Stomach (tissue), 9 donors: ENCODE results near the gene ZFAND6. TPM values are rescaled to one million over a fixed set of nuclear protein-coding genes. Genes with fewer than 3 reads are reported as not detected.

Source experiments
- DNase-seq, 2 donors: peaks; one replicate each; pipeline versions ENCODE4 v3.0.0 to v3.0.0-alpha.2; 2013 to 2019
- H3K27ac ChIP-seq, 5 donors: fragments of 200-600 bp in 4 of 5; sonication (generic) in 4 of 5; one replicate each; pipeline ENCODE4 v1.5.1; 2013 to 2019; ENCODE audit warnings: mild to moderate bottlenecking in 1 of 5, moderate library complexity in 1 of 5
- H3K27me3 ChIP-seq, 3 donors: fragments of 200-600 bp; sonication (generic); one replicate each; pipeline ENCODE4 v1.5.1; 2017 to 2019; ENCODE audit warnings: mixed run types in 1 of 3
- H3K36me3 ChIP-seq, 4 donors: fragments of 200-600 bp; sonication (generic); 1 replicate in 3 of 4; 2 replicates in 1 of 4; pipeline ENCODE4 v1.5.1; 2016 to 2019
- H3K4me1 ChIP-seq, 4 donors: fragments of 200-600 bp; sonication (generic); one replicate each; pipeline ENCODE4 v1.5.1; 2016 to 2019
- H3K4me3 ChIP-seq, 4 donors: fragments of 200-600 bp; sonication (generic) in 3 of 4; one replicate each; pipeline ENCODE4 v1.5.1; 2016 to 2019; ENCODE audit warnings: mild to moderate bottlenecking in 1 of 4
- H3K9me3 ChIP-seq, 4 donors: fragments of 200-600 bp; sonication (generic); one replicate each; pipeline ENCODE4 v1.5.1; 2016 to 2019
- EP300 ChIP-seq: sonication (generic); formaldehyde crosslinking; IDR thresholded peaks from one replicate; pipeline ENCODE4 v1.6.1; 2017; ENCODE audit warnings: antibody characterized with exemption
- POLR2A ChIP-seq, 4 donors: fragments of 450-650 bp; IDR thresholded peaks; one replicate each; pipeline ENCODE4 v1.6.1; 2016; ENCODE audit warnings: antibody characterized with exemption in 4 of 4, control low read depth in 2 of 4, mild to moderate bottlenecking in 1 of 4, moderate library complexity in 1 of 4
- POLR2AphosphoS5 ChIP-seq, 3 donors: sonication (generic); formaldehyde crosslinking; IDR thresholded peaks; one replicate each; pipeline ENCODE4 v1.6.1; 2016; ENCODE audit warnings: antibody characterized with exemption in 3 of 3
- WGBS, 5 donors: extraction: QIAGEN DNeasy Blood & Tissue Kit in 3 of 5; methylation state at CpG; one replicate each; pipeline versions ENCODE4 v1.1.5 to v1.1.7; 2013 to 2018; 5-methylcytosine and 5-hydroxymethylcytosine counted together
- intact Hi-C: fragments of 100-400 bp; cut with DNase I; formaldehyde crosslinking; loops from one replicate; pipeline ENCODE4 v1.15.1; 2023; ENCODE audit warnings: low total_unique reads
- polyA plus RNA-seq, 3 donors: library from polyadenylated mRNA; stranded (reverse); fragments of 200-250 nt; gene quantifications; one replicate each; pipeline ENCODE4 v1.2.3, GENCODE V29; 2013
- total RNA-seq, 5 donors: library from RNA; depleted of rRNA; stranded (reverse); fragments of >200 nt; gene quantifications; one replicate each; pipeline versions ENCODE4 v1.1.0 to v1.2.3, GENCODE V29; 2014 to 2016
- TF ChIP-seq, protein P1 (sequence below), 7 experiments: fragments of 450-650 bp in 4 of 7; fragments of 200-600 bp in 3 of 7; sonication (generic) in 3 of 7; IDR thresholded peaks; one replicate each; pipeline ENCODE4 v1.5.1; 2016 to 2019; ENCODE audit warnings: antibody characterized with exemption in 7 of 7, control low read depth in 2 of 7, mild to moderate bottlenecking in 1 of 7
- donor health status: healthy with polysubstance abuse.
- donor health status: Bipolar disorder and iron deficiency.
- donor health status: healthy.

Gene ZFAND6
- total and polyA plus RNA-seq, 8 donors: 12.2 to 271 (median 66.4) TPM

DNA sequence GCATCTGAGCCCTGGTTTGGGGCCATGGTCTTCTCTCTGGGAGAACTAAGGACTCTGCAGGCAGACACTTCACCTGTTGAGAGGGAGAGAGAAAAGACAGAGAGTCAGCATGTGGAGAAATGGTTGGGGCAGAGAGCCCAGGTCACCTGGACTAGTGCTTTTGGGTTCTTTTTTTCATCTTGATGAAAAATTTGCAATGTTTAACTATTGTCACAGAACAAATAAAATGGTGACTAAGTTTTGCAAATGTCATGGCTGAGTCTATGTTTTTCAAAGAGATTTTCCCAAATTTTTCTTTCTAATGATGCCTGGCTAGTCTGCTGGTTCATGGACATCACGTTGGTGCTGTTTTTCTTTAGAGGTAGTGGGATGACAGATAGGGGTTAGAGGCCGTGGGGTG lies 111.1 kb downstream of the ZFAND6 start:
- Histone ChIP-seq H3K9me3 (no peaks in the 10 kb centered on the region), H3K36me3 (peaks cover 0 to 58% (median 28%) of the 10 kb centered on the region in 4 donors), H3K27ac (no peak overlapping the region), H3K4me3 (no peak overlapping the region), H3K27me3 (no peaks in the 10 kb centered on the region), H3K4me1 (peaks cover 0 to 17% (median 8%) of the 10 kb centered on the region in 4 donors)
- intact Hi-C loops: no loop called here
- TF ChIP-seq, protein P1, sequence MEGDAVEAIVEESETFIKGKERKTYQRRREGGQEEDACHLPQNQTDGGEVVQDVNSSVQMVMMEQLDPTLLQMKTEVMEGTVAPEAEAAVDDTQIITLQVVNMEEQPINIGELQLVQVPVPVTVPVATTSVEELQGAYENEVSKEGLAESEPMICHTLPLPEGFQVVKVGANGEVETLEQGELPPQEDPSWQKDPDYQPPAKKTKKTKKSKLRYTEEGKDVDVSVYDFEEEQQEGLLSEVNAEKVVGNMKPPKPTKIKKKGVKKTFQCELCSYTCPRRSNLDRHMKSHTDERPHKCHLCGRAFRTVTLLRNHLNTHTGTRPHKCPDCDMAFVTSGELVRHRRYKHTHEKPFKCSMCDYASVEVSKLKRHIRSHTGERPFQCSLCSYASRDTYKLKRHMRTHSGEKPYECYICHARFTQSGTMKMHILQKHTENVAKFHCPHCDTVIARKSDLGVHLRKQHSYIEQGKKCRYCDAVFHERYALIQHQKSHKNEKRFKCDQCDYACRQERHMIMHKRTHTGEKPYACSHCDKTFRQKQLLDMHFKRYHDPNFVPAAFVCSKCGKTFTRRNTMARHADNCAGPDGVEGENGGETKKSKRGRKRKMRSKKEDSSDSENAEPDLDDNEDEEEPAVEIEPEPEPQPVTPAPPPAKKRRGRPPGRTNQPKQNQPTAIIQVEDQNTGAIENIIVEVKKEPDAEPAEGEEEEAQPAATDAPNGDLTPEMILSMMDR (IDR thresholded peaks at IDR 0.05): no peak
- no peak for TF ChIP-seq POLR2AphosphoS5 (IDR thresholded peaks at IDR 0.05)
- no peak for TF ChIP-seq POLR2A (IDR thresholded peaks at IDR 0.05)
- TF ChIP-seq EP300: no peak
- DNase-seq: no peak
- WGBS, 5 donors: 90 to 95% (median 92%) methylated on average over 2 of the region's 2 CpGs

DNA sequence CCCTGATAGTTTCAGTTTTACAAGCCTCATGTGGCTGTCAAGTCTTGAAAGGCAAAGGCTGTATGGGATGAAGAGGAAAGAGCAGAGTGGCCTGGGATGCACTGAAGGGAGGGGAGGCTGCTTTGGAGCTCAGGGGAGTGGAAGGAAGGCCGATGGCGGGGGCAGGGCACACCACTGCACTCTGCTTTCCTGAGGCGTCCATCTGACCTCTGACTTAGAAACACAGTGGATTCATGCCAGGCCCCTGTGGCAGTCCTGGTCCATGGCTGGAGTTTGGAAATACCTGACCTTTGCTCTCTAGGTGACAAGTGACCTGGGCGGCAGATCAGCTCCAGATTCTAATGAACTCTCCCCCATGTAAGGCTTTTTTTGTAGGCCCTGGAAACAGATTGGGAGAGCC lies 112.3 kb downstream of the ZFAND6 start:
- Histone ChIP-seq H3K9me3 (no peaks in the 10 kb centered on the region), H3K27ac (no peak overlapping the region), H3K4me3 (no peak overlapping the region), H3K36me3 (peaks cover 0 to 68% (median 29%) of the 10 kb centered on the region in 4 donors), H3K27me3 (no peaks in the 10 kb centered on the region), H3K4me1 (peaks cover 0 to 21% (median 10%) of the 10 kb centered on the region in 4 donors)
- DNase-seq: no peak
- intact Hi-C loops: no loop called here
- WGBS, 5 donors: 73 to 85% (median 77%) methylated on average over 4 of the region's 4 CpGs
- TF ChIP-seq, protein P1 (IDR thresholded peaks at IDR 0.05): no peak
- TF ChIP-seq POLR2AphosphoS5 (IDR thresholded peaks at IDR 0.05) (no peak), POLR2A (IDR thresholded peaks at IDR 0.05) (no peak), EP300 (no peak)

DNA sequence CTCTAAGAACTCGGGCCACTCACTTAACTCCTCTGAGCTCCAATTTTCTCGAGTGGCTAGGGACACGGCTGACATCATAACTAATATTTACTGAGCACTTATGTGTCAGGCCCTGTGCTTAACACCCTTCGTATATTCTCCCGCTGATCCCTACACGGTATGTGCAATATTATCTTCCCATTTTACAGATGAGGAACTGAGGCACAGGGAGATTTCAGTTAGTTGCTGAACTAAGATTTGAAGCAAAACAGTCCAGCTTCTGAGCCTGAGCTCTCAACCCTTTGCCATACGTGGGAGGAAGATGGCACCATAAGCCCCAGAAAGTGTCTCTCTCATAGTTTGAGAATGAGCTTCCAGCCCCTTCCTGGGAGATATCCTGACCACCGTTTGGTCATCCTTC lies 112.9 kb downstream of the ZFAND6 start:
- DNase-seq: no peak
- no peak overlapping the region for H3K27ac ChIP-seq
- 67 to 87% (median 79%) methylated on average over 8 of the region's 8 CpGs for WGBS, 5 donors
- intact Hi-C loops: no loop called here
- peaks cover 0 to 74% (median 30%) of the 10 kb centered on the region in 4 donors for H3K36me3 ChIP-seq
- no peak overlapping the region for H3K4me3 ChIP-seq
- no peaks in the 10 kb centered on the region for H3K27me3 ChIP-seq
- H3K9me3 ChIP-seq: no peaks in the 10 kb centered on the region
- peaks cover 0 to 21% (median 10%) of the 10 kb centered on the region in 4 donors for H3K4me1 ChIP-seq
- TF ChIP-seq, protein P1 (IDR thresholded peaks at IDR 0.05): no peak
- no peak for TF ChIP-seq POLR2A (IDR thresholded peaks at IDR 0.05)
- no peak for TF ChIP-seq EP300
- no peak for TF ChIP-seq POLR2AphosphoS5 (IDR thresholded peaks at IDR 0.05)

DNA sequence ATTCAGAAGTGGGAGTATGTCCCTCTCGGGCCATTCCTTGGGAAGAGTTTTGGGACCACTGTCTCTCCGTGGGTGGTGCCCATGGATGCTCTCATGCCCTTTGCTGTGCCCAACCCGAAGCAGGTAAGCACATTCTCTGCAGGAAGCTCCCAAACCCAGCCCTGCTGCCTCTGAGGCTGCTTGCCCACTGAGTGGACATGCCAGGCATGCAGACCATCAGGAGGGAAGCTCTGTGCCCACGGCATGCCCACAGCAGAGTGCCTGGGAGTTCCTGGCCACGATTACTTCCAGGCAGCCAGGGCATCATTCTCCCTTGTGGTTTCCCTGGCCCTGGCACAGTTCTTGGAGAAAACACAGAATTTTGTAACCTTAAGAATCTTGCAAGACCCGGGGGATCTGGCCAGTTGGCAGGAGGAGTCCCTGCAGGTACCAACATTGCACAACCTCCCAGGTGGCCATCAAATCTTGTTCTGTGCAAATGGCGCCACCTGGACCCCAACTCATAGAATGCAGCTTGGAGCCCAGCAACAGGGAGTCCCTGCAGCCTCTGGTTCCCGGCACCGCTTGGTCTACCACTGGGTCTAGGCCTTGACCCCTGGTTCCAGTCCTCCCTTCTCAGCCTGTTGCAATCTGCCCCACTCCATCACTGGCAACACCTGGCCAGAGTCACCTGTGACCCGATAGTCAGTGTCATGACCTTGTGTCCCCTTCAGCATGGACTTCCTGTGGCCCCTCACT lies 113.7 kb downstream of the ZFAND6 start:
- H3K4me1 ChIP-seq: peaks cover 0 to 21% (median 10%) of the 10 kb centered on the region in 4 donors
- no peak overlapping the region for H3K4me3 ChIP-seq
- H3K27me3 ChIP-seq: no peaks in the 10 kb centered on the region
- no peaks in the 10 kb centered on the region for H3K9me3 ChIP-seq
- DNase-seq: peak; percentile 85 to 88
- TF ChIP-seq POLR2A (IDR thresholded peaks at IDR 0.05) (no peak), EP300 (no peak), POLR2AphosphoS5 (IDR thresholded peaks at IDR 0.05) (no peak)
- TF ChIP-seq, protein P1 (IDR thresholded peaks at IDR 0.05): peak in 5 of 7 experiments; percentile 51 to 76 (median 68)
- H3K36me3 ChIP-seq: peaks cover 0 to 76% (median 30%) of the 10 kb centered on the region in 4 donors
- H3K27ac ChIP-seq: peak overlapping the region in 1 of 5 donors; percentile 49
- intact Hi-C loops: no loop called here
- 62 to 70% (median 64%) methylated on average over 8 to 10 of the region's 10 CpGs for WGBS, 5 donors
